Right lobe of liver (tissue), 6 donors: ENCODE results near the gene PPP2R5A. TPM values are rescaled to one million over a fixed set of nuclear protein-coding genes. Genes with fewer than 3 reads are reported as not detected.
"Not testable (repeated sequence)": the region's sequence is repeated elsewhere in the genome, so short reads cannot be mapped to it uniquely, and the experiment has no call there.

Experiments
- ATAC-seq, 4 donors: fragments of 200-7000 bp; cut with Tn5 transposase; one replicate each; pipeline ENCODE4 v1.9.1; 2020; ENCODE audit warnings: mild to moderate bottlenecking in 4 of 4, moderate library complexity in 4 of 4
- DNase-seq, 3 donors: peaks; one replicate each; pipeline ENCODE4 v3.0.0-alpha.2; 2020
- H3K27ac ChIP-seq, 3 donors: fragments of 200-600 bp; one replicate each; pipeline ENCODE4 v1.8.0; 2022
- H3K27me3 ChIP-seq, 2 donors: fragments of 200-600 bp; one replicate each; pipeline ENCODE4 v1.8.0; 2022
- H3K36me3 ChIP-seq, 4 donors: fragments of 200-600 bp; sonication (generic) in 1 of 4; one replicate each; pipeline versions ENCODE4 v1.5.1 to v1.8.0; 2017 to 2022; ENCODE audit warnings: control low read depth in 1 of 4
- H3K4me1 ChIP-seq, 4 donors: fragments of 200-600 bp; sonication (generic) in 1 of 4; one replicate each; pipeline versions ENCODE4 v1.5.1 to v1.8.0; 2017 to 2022; ENCODE audit warnings: control low read depth in 1 of 4
- H3K4me3 ChIP-seq, 3 donors: fragments of 200-600 bp; one replicate each; pipeline ENCODE4 v1.8.0; 2022
- H3K9me3 ChIP-seq, 4 donors: fragments of 200-600 bp; sonication (generic) in 1 of 4; one replicate each; pipeline versions ENCODE4 v1.5.1 to v1.8.0; 2017 to 2022; ENCODE audit warnings: control low read depth in 1 of 4
- CTCF ChIP-seq, 4 donors: fragments of 200-600 bp in 3 of 4; fragments of 450-650 bp in 1 of 4; IDR thresholded peaks; one replicate each; pipeline versions ENCODE4 v1.5.1 to v1.8.0; 2016 to 2022; ENCODE audit warnings: antibody characterized with exemption in 4 of 4, mild to moderate bottlenecking in 2 of 4
- POLR2A ChIP-seq: fragments of 450-650 bp; IDR thresholded peaks from one replicate; pipeline ENCODE4 v1.6.1; 2017; ENCODE audit warnings: antibody characterized with exemption, mild to moderate bottlenecking
- WGBS: methylation state at CpG from one replicate; pipeline ENCODE4 v1.1.6; 2018; ENCODE audit warnings: low coverage, low lambda C conversion rate; ENCODE audit not compliant: insufficient coverage; ENCODE audit errors: missing lambda C conversion rate; 5-methylcytosine and 5-hydroxymethylcytosine counted together
- intact Hi-C, 2 donors: fragments of 100-400 bp; cut with DNase I; formaldehyde crosslinking; loops; one replicate each; pipeline versions ENCODE4 v1.11.2 to v1.14.1; 2022
- total RNA-seq, 6 experiments: library from RNA; depleted of rRNA in 2 of 6; stranded (reverse); fragments of >200 nt in 2 of 6; fragmentation: NEBNext Ultra II Directional in 3 of 6; extraction: Animal tissue kit (Norgen Biotek cat#: 25700) in 3 of 6; gene quantifications; one replicate each; pipeline versions ENCODE4 v1.1.0 to v1.2.4, GENCODE V29; 2016 to 2023
- donor health status: DM: no; HTN: yes; CAD: no.
- donor health status: DM: no; HTN: no; CAD: no.
- donor health status: DM: no; HTN: no; CAD: no.
- donor health status: DM: no; HTN: yes; CAD: no.
- donor health status: DM: no; HTN: yes; CAD: no.

Gene PPP2R5A
- total RNA-seq, 6 experiments from 2014 or later = 28.5 to 57.2 (median 33.3) TPM

- ATAC-seq = peak in 3 of 4 donors; percentile 4 to 31 (median 30)
- no peaks in the 10 kb centered on the region for H3K36me3 ChIP-seq
- peaks cover 0 to 33% (median 16%) of the 10 kb centered on the region in 4 donors for H3K4me1 ChIP-seq
- TF ChIP-seq CTCF (IDR thresholded peaks at IDR 0.05) = no peak
- TF ChIP-seq POLR2A = peak; percentile 35
- no peaks in the 10 kb centered on the region for H3K9me3 ChIP-seq
- DNase-seq = peak; percentile 68 to 80 (median 72)
- H3K4me3 ChIP-seq = peak overlapping the region; percentile 56 to 86 (median 78)
- peak overlapping the region; percentile 98 to 99 (median 99) for H3K27ac ChIP-seq
- WGBS = 0% methylated on average over 12 of the region's 85 CpGs
- no peaks in the 10 kb centered on the region for H3K27me3 ChIP-seq
- intact Hi-C loops = no loop called here
These were observed 710 bp downstream of the PPP2R5A start for GRCh38 chr1:212285685-212286555.

DNA sequence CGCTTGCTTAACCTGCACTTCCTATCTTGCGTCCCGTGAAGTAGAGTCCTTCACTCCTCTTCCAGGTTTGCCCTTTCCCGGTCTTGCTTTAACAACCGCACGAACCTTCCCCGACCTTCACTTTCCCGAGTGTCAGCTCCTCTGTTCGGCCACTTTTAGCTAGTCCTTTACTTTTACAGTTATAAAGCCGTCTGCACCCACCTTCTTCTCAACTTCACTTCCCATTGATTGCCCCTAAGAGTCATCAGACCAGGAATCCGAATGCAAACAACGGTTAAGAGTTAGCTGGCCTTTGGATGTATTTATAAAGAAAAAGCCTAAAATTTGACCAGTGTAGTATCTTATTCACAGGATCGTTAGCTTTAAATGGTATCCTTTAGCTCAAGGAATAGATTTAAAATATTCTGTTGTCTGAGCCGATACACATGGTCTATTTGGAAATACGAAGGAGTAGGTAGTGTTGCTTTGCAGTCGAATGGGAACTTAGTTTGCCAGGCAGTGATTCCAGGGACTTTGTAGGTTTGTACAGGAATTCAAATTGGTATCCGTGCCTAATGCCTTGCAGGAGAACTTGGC lies 1.4 kb downstream of the PPP2R5A start:
- Histone ChIP-seq H3K27ac (peak overlapping the region; percentile 98 to 99 (median 99)), H3K36me3 (no peaks in the 10 kb centered on the region), H3K27me3 (no peaks in the 10 kb centered on the region), H3K4me3 (peak overlapping the region; percentile 56 to 86 (median 78)), H3K4me1 (peaks cover 0 to 40% (median 19%) of the 10 kb centered on the region in 4 donors), H3K9me3 (no peaks in the 10 kb centered on the region)
- intact Hi-C loops = no loop called here
- WGBS = 0% methylated on average over 17 of the region's 17 CpGs
- DNase-seq (peak in 1 of 3 donors; percentile 57), ATAC-seq (peak in 1 of 4 donors; percentile 0)
- TF ChIP-seq POLR2A (no peak), CTCF (IDR thresholded peaks at IDR 0.05) (no peak)

- DNase-seq (no peak), ATAC-seq (no peak)
- no peaks in the 10 kb centered on the region for H3K36me3 ChIP-seq
- intact Hi-C loops = no loop called here
- no peaks in the 10 kb centered on the region for H3K9me3 ChIP-seq
- H3K27me3 ChIP-seq = no peaks in the 10 kb centered on the region
- whole genome bisulfite sequencing = 14% methylated on average over 3 of the region's 3 CpGs
- TF ChIP-seq POLR2A (no peak), CTCF (IDR thresholded peaks at IDR 0.05) (no peak)
- peak overlapping the region; percentile 98 to 99 (median 99) for H3K27ac ChIP-seq
- peak overlapping the region; percentile 56 to 86 (median 78) for H3K4me3 ChIP-seq
- peaks cover 0 to 47% (median 22%) of the 10 kb centered on the region in 4 donors for H3K4me1 ChIP-seq
These were observed 2.2 kb downstream of the PPP2R5A start for GRCh38 chr1:212287261-212287895.

DNA sequence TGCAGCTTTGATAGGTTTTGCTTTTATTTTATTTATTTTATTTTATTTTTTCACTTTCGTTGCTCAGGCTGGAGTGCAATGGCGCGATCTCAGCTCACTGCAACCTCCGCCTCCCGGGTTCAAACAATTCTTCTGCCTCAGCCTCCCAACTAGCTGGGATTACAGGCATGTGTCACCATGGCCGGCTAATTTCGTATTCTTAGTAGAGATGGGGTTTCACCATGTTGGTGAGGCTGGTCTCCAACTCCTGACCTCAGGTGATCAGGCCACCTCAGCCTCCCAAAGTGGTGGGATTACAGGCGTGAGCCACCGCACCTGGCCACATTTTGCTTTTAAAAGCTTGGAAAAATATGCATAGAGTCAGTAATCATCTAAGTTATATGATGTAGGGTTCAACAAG lies 2.8 kb downstream of the PPP2R5A start:
- ATAC-seq, H3K27me3 ChIP-seq, H3K36me3 ChIP-seq, H3K9me3 ChIP-seq, intact Hi-C loops, DNase-seq: not testable (repeated sequence)
- H3K27ac ChIP-seq = peak overlapping the region in 2 of 3 donors; percentile 98 to 99
- 67% methylated on average over 9 of the region's 9 CpGs for WGBS
- peaks cover 0 to 53% (median 22%) of the 10 kb centered on the region in 4 donors for H3K4me1 ChIP-seq
- H3K4me3 ChIP-seq = peak overlapping the region; percentile 56 to 86 (median 78)
